Rectal smooth muscle tissue (tissue), 1 donor: ENCODE measurements around the gene NFKBIL1.

Experiments used
- H3K27ac ChIP-seq: one replicate; pipeline ENCODE4 v1.7.0; 2013; ENCODE audit warnings: low read depth, low read length, inconsistent platforms
- H3K27me3 ChIP-seq: one replicate; pipeline ENCODE4 v1.7.0; 2013; ENCODE audit warnings: low read length; ENCODE audit not compliant: control insufficient read depth, insufficient read depth
- H3K36me3 ChIP-seq: one replicate; pipeline ENCODE4 v1.7.0; 2013; ENCODE audit warnings: low read length; ENCODE audit not compliant: control insufficient read depth, insufficient read depth
- H3K4me1 ChIP-seq: one replicate; pipeline ENCODE4 v1.7.0; 2013; ENCODE audit warnings: low read length; ENCODE audit not compliant: control insufficient read depth, insufficient read depth
- H3K4me3 ChIP-seq: one replicate; pipeline ENCODE4 v1.7.0; 2013; ENCODE audit warnings: low read length
- H3K9ac ChIP-seq: one replicate; pipeline ENCODE4 v1.7.0; 2013; ENCODE audit warnings: low read length

NFKBIL1 gene

DNA sequence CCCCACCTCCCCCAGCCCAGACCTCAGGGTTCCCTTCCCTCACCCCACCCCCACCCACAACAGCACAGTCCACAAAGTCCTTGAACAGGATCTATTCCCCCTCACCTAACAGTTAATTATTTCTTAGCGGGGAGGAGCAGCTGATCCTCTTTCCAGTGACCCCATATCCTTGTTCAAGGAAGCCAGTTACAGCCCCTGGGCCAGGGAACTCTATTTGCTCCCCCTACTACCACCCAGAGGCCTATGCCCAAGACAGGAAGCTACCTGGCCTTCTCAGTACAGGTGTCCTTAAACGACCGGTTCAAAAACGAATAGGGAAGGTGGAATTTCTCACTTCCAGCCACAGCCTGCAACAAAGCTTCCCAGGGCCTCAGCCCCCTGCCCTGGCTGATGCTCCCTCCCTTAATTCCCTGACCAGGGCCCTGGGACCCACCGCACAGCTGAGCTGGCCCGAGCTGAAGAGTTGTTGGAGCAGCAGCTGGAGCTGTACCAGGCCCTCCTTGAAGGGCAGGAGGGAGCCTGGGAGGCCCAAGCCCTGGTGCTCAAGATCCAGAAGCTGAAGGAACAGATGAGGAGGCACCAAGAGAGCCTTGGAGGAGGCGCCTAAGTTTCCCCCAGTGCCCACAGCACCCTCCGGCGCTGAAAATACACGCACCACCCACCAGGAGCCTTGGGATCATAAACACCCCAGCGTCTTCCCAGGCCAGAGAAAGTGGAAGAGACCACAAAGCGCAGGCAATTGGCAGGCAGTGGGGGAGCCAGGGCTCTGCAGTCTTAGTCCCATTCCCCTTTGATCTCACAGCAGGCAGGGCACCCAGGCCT, 17.9 kb upstream of the NFKBIL1 start:
- Histone ChIP-seq H3K9ac (no peak overlapping the region), H3K27me3 (no peaks in the 10 kb centered on the region)

DNA sequence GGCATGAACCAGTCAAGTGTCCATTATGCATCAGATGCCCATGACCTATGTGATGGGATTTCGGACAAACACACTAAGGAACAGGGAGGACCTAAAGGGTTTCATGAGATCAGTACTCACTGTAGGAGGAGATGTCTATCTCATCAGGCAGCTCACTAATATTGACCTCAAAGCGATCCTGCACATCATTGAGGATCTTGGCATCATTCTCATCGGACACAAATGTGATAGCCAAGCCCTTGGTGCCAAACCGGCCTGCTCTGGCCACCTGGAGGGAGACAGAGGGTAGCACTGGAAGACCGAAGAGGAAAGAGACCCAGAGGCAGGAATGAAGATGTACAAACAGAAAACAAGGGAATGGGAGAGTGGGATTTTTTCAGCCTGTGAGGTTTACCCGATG, 16.7 kb upstream of the NFKBIL1 start:
- Histone ChIP-seq H3K4me3 (no peak overlapping the region), H3K4me1 (no peaks in the 10 kb centered on the region), H3K36me3 (peaks cover 38% of the 10 kb centered on the region), H3K9ac (no peak overlapping the region), H3K27ac (no peak overlapping the region), H3K27me3 (no peaks in the 10 kb centered on the region)

More for the DNA sequence above, 17.9 kb upstream of the NFKBIL1 start:
- H3K36me3 ChIP-seq = peaks cover 27% of the 10 kb centered on the region
- no peaks in the 10 kb centered on the region for H3K4me1 ChIP-seq
- no peak overlapping the region for H3K27ac ChIP-seq
- H3K4me3 ChIP-seq = no peak overlapping the region

DNA sequence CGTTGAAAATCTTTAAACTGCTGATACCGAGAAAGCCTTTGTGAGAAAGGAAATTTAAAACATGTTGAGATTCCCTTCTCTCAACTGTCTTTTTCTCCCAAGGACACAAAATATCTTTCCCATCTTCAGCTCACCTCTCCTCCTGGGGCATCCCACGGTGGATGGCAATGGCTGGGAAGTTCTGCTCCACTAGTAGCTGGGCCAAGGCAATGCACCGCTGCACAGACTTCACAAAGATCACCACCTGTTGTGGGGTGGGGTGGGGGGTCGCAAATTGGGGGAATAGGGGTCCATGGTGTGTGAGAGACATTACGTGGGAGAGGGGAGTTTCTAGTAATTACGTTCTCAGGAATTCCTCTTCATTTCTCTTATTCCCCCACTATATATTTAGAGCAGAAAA, 16.2 kb upstream of the NFKBIL1 start:
- Histone ChIP-seq H3K36me3 (peaks cover 43% of the 10 kb centered on the region), H3K4me3 (no peak overlapping the region)

DNA sequence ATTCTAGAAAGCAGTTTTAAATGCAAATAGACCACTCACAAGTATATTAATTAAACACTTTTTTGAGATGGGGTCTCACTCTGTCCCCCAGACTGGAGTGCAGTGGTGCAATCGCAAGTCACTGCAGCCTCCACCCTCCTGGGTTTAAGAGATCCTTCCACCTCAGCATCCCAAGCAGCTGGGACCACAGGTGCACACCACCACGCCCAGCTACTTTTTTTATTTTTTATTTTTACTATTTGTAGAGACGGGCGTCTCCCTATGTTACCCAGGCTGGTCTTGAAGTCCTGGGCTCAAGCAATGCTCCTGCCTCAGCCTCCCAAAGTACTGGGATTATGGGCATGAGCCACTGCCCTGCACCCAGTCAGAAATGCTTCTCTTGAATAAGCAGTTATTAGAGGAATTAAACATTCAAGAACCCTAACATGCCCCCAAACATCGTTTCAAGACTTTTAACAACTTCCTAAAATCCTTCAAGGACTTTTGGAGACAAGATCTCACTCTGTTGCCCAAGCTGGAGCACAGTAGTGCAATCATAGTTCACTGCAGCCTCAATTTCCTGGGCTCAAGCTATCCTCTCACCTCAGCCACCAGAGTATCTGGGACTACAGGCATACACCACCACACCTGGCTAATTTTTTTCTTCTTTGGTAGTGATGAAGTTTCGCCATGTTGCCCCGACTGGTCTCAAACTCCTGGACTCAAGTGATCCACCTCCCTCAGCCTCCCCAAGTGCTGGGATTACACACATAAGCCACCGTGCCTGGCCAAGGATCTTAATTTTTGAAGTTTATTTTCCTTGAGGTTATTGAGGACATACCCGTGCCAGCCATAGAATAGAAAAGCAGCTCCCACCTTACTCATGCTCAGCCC, 15.4 kb upstream of the NFKBIL1 start:
- no peaks in the 10 kb centered on the region for H3K4me1 ChIP-seq
- H3K27me3 ChIP-seq = no peaks in the 10 kb centered on the region
- H3K27ac ChIP-seq = no peak overlapping the region
- H3K4me3 ChIP-seq = no peak overlapping the region
- H3K36me3 ChIP-seq = peaks cover 47% of the 10 kb centered on the region
- no peak overlapping the region for H3K9ac ChIP-seq

More for the DNA sequence above, 16.2 kb upstream of the NFKBIL1 start:
- Histone ChIP-seq H3K27ac (no peak overlapping the region), H3K9ac (no peak overlapping the region), H3K27me3 (no peaks in the 10 kb centered on the region), H3K4me1 (no peaks in the 10 kb centered on the region)

DNA sequence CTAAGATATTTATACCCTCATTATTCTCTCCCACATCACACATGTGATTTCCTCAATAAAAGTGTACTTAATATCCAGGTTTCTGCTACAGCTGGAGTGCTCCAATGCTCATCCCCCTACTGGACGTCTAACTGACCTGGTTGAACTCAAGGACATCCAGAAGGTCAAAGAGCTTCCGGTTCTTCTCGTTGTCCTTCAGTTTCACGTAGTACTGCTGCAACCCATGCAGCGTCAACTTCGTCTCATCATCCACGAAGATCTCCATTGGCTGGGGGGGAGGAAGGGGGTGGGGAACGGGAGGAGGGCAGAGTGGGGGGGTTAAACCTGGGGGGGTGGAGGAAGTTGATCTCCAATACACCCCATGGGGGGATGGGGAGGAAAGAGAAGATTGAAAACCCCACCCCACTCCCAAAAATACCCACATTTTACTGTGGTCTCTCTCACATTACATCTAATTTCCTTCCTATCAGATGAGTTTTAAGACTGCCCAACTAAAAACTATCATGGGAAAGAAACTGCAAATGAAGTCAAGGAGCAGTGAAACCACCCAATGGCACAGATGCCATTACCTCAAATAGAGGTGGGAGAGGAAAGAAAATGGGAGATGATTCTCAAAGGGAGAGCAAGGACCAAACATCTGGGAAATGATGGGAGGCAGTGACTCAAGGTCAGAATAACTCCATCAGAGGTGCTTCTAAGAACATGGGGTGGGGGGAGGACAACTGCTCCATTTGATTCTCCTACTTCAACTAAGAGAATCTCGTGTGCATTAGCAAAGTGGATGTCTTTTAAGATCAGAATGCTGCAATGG, 14.6 kb upstream of the NFKBIL1 start:
- no peaks in the 10 kb centered on the region for H3K4me1 ChIP-seq
- no peaks in the 10 kb centered on the region for H3K27me3 ChIP-seq
- no peak overlapping the region for H3K4me3 ChIP-seq
- no peak overlapping the region for H3K27ac ChIP-seq
- no peak overlapping the region for H3K9ac ChIP-seq
- peaks cover 47% of the 10 kb centered on the region for H3K36me3 ChIP-seq

DNA sequence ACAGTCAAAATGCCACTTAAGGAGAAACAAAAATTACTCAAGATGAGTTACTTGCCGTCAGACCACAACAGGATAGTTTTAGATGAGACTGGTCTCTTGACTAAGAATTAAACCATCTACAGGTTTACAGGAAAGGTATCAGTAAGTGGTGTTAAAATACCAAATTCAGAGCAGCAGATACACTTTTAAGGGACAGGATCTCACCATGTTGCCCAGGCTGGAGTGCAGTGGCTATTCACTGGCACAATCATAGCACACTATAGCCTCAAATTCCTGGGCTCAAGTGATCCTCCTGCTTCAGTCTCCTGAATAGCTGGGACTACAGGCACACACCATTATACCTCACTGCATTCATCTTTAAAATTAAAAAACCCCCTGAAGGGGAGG, 14.0 kb upstream of the NFKBIL1 start:
- H3K4me3 ChIP-seq = no peak overlapping the region
- peaks cover 51% of the 10 kb centered on the region for H3K36me3 ChIP-seq
- H3K4me1 ChIP-seq = no peaks in the 10 kb centered on the region
- no peak overlapping the region for H3K9ac ChIP-seq
- H3K27me3 ChIP-seq = no peaks in the 10 kb centered on the region
- H3K27ac ChIP-seq = no peak overlapping the region

DNA sequence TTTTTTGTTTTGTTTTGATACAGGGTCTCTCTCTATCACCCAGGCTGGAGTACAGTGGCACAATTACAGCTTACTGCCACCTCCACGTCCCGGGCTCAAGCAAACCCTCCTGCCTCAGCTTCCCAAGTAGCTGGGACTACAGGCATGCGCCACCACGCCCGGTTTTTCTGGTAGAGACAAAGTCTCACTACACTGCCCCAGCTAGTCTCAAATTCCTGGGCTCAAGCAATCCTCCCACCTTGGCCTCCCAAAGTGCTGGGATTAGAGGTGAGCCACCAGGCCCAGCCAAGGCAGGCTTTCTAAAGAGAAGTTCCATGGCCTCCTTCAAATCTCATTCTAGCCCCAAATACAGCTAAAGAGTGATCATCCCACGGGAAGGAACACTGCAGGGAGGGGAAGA, 13.4 kb upstream of the NFKBIL1 start:
- Histone ChIP-seq H3K4me3 (no peak overlapping the region), H3K36me3 (peaks cover 55% of the 10 kb centered on the region), H3K9ac (no peak overlapping the region), H3K27me3 (no peaks in the 10 kb centered on the region), H3K4me1 (peaks cover 2% of the 10 kb centered on the region), H3K27ac (no peak overlapping the region)

DNA sequence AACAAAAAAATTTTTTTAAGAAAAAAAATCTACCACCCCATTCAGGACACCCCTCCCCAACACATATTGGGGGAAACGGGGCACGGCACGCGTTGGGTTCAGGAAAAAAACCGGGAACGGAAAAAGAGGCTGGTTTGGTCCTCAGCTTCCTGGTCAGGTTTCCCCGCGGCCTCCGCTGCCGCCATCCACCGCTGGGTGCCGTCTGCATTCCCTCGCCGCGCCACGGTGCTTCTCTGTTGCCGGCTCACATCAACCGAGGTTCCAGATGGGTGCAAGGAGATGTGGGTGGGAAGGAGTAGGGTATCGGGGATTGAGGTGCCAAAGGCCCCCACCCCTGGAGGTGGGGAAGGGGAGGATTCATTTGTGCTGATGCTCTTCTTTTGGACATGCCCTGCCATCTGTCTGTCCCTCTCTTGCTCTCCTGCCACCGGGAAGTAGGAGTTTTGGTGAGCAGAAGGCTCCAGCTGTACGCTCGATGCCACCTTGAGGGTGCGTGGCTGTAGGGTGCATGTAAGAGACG, 12.8 kb upstream of the NFKBIL1 start:
- Histone ChIP-seq H3K4me3 (no peak overlapping the region), H3K36me3 (peaks cover 59% of the 10 kb centered on the region)

DNA sequence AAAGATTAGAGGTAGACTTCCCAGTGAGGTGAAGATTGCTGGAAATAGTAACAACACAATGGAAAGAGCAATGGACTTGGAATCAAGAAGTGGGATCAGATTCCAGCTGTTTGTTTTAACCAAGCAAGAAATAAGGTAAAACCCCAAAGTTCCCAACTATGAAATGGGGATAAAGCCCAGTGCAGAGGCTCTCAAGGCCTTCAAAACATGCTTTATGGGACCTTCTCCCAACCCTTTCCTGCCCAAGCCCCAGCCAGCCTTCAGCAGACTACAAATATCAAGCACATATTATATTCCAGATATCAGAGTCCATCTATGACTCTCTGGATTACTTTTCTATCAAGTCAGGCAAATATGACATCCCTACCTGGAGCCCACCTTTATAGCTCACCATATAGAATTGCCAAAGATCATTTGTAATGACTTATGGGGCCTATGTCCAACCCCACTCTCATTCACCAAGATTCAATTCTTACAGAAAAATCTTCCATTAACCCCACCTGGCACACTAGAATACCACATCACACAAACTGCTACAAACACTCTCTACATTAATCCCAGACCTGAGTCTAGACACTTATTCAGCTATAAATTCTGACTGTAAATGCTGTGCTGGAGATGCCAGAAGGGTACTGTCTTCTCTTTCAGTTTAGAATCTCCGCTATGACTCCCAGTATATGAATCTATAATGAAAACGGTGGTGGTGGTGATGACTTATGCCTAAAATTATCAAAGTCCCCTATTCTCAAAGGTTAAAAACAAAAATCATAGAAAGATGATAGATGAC, 11.7 kb upstream of the NFKBIL1 start:
- no peak overlapping the region for H3K4me3 ChIP-seq
- peaks cover 19% of the 10 kb centered on the region for H3K4me1 ChIP-seq
- no peak overlapping the region for H3K27ac ChIP-seq
- H3K27me3 ChIP-seq = no peaks in the 10 kb centered on the region
- H3K9ac ChIP-seq = no peak overlapping the region
- H3K36me3 ChIP-seq = peaks cover 58% of the 10 kb centered on the region

More for the DNA sequence above, 12.8 kb upstream of the NFKBIL1 start:
- no peaks in the 10 kb centered on the region for H3K27me3 ChIP-seq
- no peak overlapping the region for H3K27ac ChIP-seq
- H3K4me1 ChIP-seq = peaks cover 8% of the 10 kb centered on the region
- no peak overlapping the region for H3K9ac ChIP-seq

DNA sequence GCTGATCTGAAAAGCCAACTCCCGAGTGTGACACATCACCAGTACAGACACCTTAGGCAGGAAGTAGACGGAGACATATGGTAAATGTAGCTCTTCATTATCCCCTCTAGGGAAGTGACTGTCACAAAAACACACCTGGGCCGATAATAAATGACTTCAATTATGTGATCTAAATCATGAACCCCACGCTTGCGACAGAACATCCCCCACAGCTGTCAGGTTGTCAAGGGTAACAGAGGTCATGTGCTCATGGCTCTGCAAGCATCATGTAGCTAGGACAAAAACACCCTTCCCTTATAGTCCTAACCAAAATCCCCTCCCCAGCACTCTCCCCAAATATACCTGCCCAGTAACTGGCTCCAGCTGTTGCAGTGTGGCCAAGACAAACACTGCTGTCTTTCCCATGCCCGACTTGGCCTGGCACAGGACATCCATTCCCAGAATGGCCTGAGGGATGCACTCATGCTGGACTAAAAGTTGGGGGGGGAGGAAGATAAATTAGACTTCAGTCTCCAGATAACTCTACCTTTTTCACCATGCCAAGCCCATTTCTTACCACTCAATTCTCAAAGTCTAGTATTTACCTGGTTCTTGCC, 8.5 kb upstream of the NFKBIL1 start:
- Histone ChIP-seq H3K4me3 (no peak overlapping the region), H3K36me3 (peaks cover 45% of the 10 kb centered on the region), H3K27ac (no peak overlapping the region), H3K27me3 (no peaks in the 10 kb centered on the region), H3K9ac (no peak overlapping the region), H3K4me1 (peaks cover 26% of the 10 kb centered on the region)

DNA sequence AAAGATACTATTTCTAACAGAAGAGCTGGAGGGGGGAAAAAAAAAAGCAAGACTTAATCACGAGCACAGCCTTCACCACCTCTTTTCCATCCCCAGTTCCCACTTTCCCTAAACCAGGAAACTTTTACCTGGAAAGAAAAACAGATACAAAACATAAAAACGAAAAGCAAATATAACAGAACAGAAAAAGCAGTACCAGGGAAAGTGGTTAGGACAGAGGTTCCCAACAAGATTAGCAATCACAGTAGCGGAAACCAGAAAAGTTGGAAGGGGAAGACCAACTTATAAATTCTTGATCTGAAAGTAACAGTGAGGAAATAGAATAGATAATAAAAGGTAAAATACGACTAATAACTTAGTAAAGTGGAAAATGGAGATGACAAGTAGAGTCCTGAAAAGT, 6.8 kb upstream of the NFKBIL1 start:
- H3K9ac ChIP-seq = peak overlapping the region; percentile 88
- H3K27ac ChIP-seq = peak overlapping the region; percentile 89
- peaks cover 32% of the 10 kb centered on the region for H3K36me3 ChIP-seq
- H3K4me1 ChIP-seq = peaks cover 26% of the 10 kb centered on the region
- H3K4me3 ChIP-seq = peak overlapping the region; percentile 93
- H3K27me3 ChIP-seq = no peaks in the 10 kb centered on the region
